Calu3 (cell line): ENCODE data around the gene ECT2L. TPM values are rescaled to one million over a fixed set of nuclear protein-coding genes. Genes with fewer than 3 reads are reported as not detected.

ENCODE experiments used
- BruUV-seq: library from RNA; stranded (reverse); fragments of 400-500 nt; replicated peaks from 2 replicates; lab custom pipeline; 2021; lab: Mats Ljungman, UMichigan
- CTCF ChIA-PET: fragments of 300-600 bp; sonication (Branson Sonifier 250); formaldehyde crosslinking; loops from one replicate; lab custom pipeline; 2022; ENCODE audit warnings: antibody characterized with exemption; lab: Charles Lee
- DNase-seq: peaks from one replicate; pipeline ENCODE4 v3.0.0; 2022
- H3K27ac Mint-ChIP-seq: one replicate; pipeline ENCODE4 v1.8.0; 2022; ENCODE audit warnings: mixed read lengths; ENCODE audit not compliant: unreplicated experiment
- H3K27me3 Mint-ChIP-seq: one replicate; pipeline ENCODE4 v1.8.0; 2022; ENCODE audit warnings: mixed read lengths; ENCODE audit not compliant: unreplicated experiment
- H3K36me3 Mint-ChIP-seq: one replicate; pipeline ENCODE4 v1.8.0; 2022; ENCODE audit warnings: mild to moderate bottlenecking, moderate library complexity, mixed read lengths; ENCODE audit not compliant: insufficient read depth, unreplicated experiment
- H3K4me1 Mint-ChIP-seq: one replicate; pipeline ENCODE4 v1.8.0; 2022; ENCODE audit warnings: mild to moderate bottlenecking, low read depth, mixed read lengths; ENCODE audit not compliant: unreplicated experiment
- H3K4me3 Mint-ChIP-seq: one replicate; pipeline ENCODE4 v1.8.0; 2022; ENCODE audit warnings: mild to moderate bottlenecking, low read depth, moderate library complexity, mixed read lengths; ENCODE audit not compliant: unreplicated experiment
- H3K9me3 Mint-ChIP-seq: one replicate; pipeline ENCODE4 v1.8.0; 2022; ENCODE audit warnings: low read depth, mixed read lengths; ENCODE audit not compliant: unreplicated experiment
- CTCF ChIP-seq: fragments of 200-600 bp; IDR thresholded peaks from one replicate; pipeline ENCODE4 v1.8.0; 2022; ENCODE audit warnings: antibody characterized with exemption; ENCODE audit not compliant: unreplicated experiment
- intact Hi-C: fragments of 100-400 bp; cut with micrococcal nuclease; formaldehyde crosslinking; loops from one replicate; pipeline ENCODE4 v1.10.0; 2022; ENCODE audit not compliant: unreplicated experiment
- total RNA-seq: library from RNA; stranded (reverse); gene quantifications from 2 replicates; pipeline ENCODE4 v1.2.3, GENCODE V29; 2022

The ECT2L gene
- total RNA-seq, 1 experiment from 2014 or later, result not detected

- TF ChIP-seq CTCF, result no peak
- intact Hi-C loops, result no loop called here
- Mint-ChIP-seq H3K9me3 (no peaks in the 10 kb centered on the region), H3K4me3 (peak overlapping the region; percentile 56), H3K4me1 (peaks cover 12% of the 10 kb centered on the region), H3K27ac (no peak overlapping the region), H3K36me3 (no peaks in the 10 kb centered on the region), H3K27me3 (no peaks in the 10 kb centered on the region)
- CTCF ChIA-PET, result no interaction called here
- TSS peak; percentile 77 for BruUV-seq
- DNase-seq, result no peak
Measured at GRCh38 chr6:138796771-138797170, 884 bp downstream of the ECT2L start.

GRCh38 chr6:138797806-138798446 is 2.0 kb downstream of the ECT2L start:
- H3K27me3 Mint-ChIP-seq, result no peaks in the 10 kb centered on the region
- intact Hi-C loops, result no loop called here
- TF ChIP-seq CTCF, result no peak
- peak; percentile 37 for DNase-seq
- peaks cover 12% of the 10 kb centered on the region for H3K4me1 Mint-ChIP-seq
- no peaks in the 10 kb centered on the region for H3K9me3 Mint-ChIP-seq
- peak overlapping the region; percentile 91 for H3K27ac Mint-ChIP-seq
- BruUV-seq, result no TSS peak
- H3K4me3 Mint-ChIP-seq, result peak overlapping the region; percentile 68
- H3K36me3 Mint-ChIP-seq, result no peaks in the 10 kb centered on the region
- CTCF ChIA-PET, result no interaction called here

GRCh38 chr6:138800377-138801150 is 4.7 kb downstream of the ECT2L start:
- Mint-ChIP-seq H3K4me3 (no peak overlapping the region), H3K36me3 (no peaks in the 10 kb centered on the region), H3K27ac (no peak overlapping the region), H3K9me3 (no peaks in the 10 kb centered on the region), H3K27me3 (no peaks in the 10 kb centered on the region), H3K4me1 (peaks cover 12% of the 10 kb centered on the region)
- intact Hi-C loops, result no loop called here
- no peak for DNase-seq
- no peak for TF ChIP-seq CTCF
- CTCF ChIA-PET, result no interaction called here
- no TSS peak for BruUV-seq

- TF ChIP-seq CTCF, result no peak
- Mint-ChIP-seq H3K27ac (no peak overlapping the region), H3K9me3 (no peaks in the 10 kb centered on the region), H3K4me1 (no peaks in the 10 kb centered on the region), H3K4me3 (no peak overlapping the region), H3K27me3 (no peaks in the 10 kb centered on the region), H3K36me3 (no peaks in the 10 kb centered on the region)
- DNase-seq, result no peak
- CTCF ChIA-PET, result no interaction called here
- intact Hi-C loops, result no loop called here
- BruUV-seq, result no TSS peak
Measured at GRCh38 chr6:138803331-138803730, 7.4 kb downstream of the ECT2L start.
